GM23338 (cell line): ENCODE measurements around the gene RFX8. TPM values are rescaled to one million over a fixed set of nuclear protein-coding genes. Genes with fewer than 3 reads are reported as not detected.
A peak's percentile ranks its signal among the peaks of the same experiment; 100 is the strongest.

Experiments
- ATAC-seq: fragments of 200-7000 bp; cut with Tn5 transposase; 3 replicates; pipeline ENCODE4 v1.9.1; 2020
- DNase-seq: peaks from one replicate; pipeline ENCODE4 v3.0.0-alpha.2; 2015; ENCODE audit warnings: low spot score
- H2AFZ ChIP-seq: fragments of 200-600 bp; sonication (generic); 2 replicates; pipeline ENCODE4 v1.8.0; 2016; ENCODE audit warnings: antibody characterized with exemption, mild to moderate bottlenecking, moderate library complexity
- H3F3A ChIP-seq: fragments of 200-600 bp; sonication (generic); replicated peaks from 2 replicates; pipeline ENCODE4 v1.8.0; 2017; ENCODE audit warnings: antibody characterized with exemption, mixed run types, low read depth
- H3K27ac ChIP-seq: fragments of 200-600 bp; sonication (generic); 2 replicates; pipeline ENCODE4 v1.6.1; 2016; ENCODE audit warnings: low read depth
- H3K27me3 ChIP-seq: fragments of 200-600 bp; sonication (generic); 2 replicates; pipeline ENCODE4 v1.8.0; 2016; ENCODE audit warnings: mild to moderate bottlenecking, mixed run types, moderate library complexity; ENCODE audit not compliant: insufficient read depth
- H3K36me3 ChIP-seq: fragments of 200-600 bp; sonication (generic); 2 replicates; pipeline ENCODE4 v1.8.0; 2016; ENCODE audit warnings: mild to moderate bottlenecking; ENCODE audit not compliant: insufficient read depth
- H3K4me1 ChIP-seq: fragments of 200-600 bp; sonication (generic); 2 replicates; pipeline ENCODE4 v1.8.0; 2016; ENCODE audit warnings: mild to moderate bottlenecking, moderate library complexity; ENCODE audit not compliant: insufficient read depth
- H3K4me2 ChIP-seq: fragments of 200-600 bp; sonication (generic); 2 replicates; pipeline ENCODE4 v1.7.1; 2017; ENCODE audit warnings: mixed run types
- H3K4me3 ChIP-seq: fragments of 200-600 bp; sonication (generic); 2 replicates; pipeline ENCODE4 v1.6.1; 2016; ENCODE audit warnings: mixed run types
- H3K79me2 ChIP-seq: fragments of 200-600 bp; sonication (generic); replicated peaks from 2 replicates; pipeline ENCODE4 v1.8.0; 2017; ENCODE audit warnings: mild to moderate bottlenecking; ENCODE audit not compliant: insufficient read depth
- H3K9me2 ChIP-seq: fragments of 200-600 bp; sonication (generic); 2 replicates; pipeline ENCODE4 v1.8.0; 2017; ENCODE audit not compliant: insufficient read depth
- H4K20me1 ChIP-seq: fragments of 200-600 bp; sonication (generic); replicated peaks from 2 replicates; pipeline ENCODE4 v1.8.0; 2017; ENCODE audit warnings: mild to moderate bottlenecking; ENCODE audit not compliant: insufficient read depth
- H3K27ac Mint-ChIP-seq: 2 replicates; pipeline ENCODE4 v1.8.0; 2020; ENCODE audit warnings: inconsistent platforms, mild to moderate bottlenecking, moderate library complexity, mixed read lengths
- H3K27me3 Mint-ChIP-seq: 3 replicates; pipeline ENCODE4 v1.8.0; 2022; ENCODE audit warnings: low read depth, mild to moderate bottlenecking, moderate library complexity, mixed read lengths, inconsistent platforms; ENCODE audit not compliant: insufficient read depth, poor library complexity
- H3K36me3 Mint-ChIP-seq: 3 replicates; pipeline ENCODE4 v1.8.0; 2021; ENCODE audit warnings: low read depth, mild to moderate bottlenecking, inconsistent platforms, moderate library complexity, mixed read lengths
- H3K4me1 Mint-ChIP-seq: 3 replicates; pipeline ENCODE4 v1.8.0; 2020; ENCODE audit warnings: mild to moderate bottlenecking, inconsistent platforms, mixed read lengths
- H3K4me3 Mint-ChIP-seq: 3 replicates; pipeline ENCODE4 v1.8.0; 2021; ENCODE audit warnings: moderate library complexity, mild to moderate bottlenecking, inconsistent platforms, mixed read lengths
- H3K9me3 Mint-ChIP-seq: 3 replicates; pipeline ENCODE4 v1.8.0; 2020; ENCODE audit warnings: moderate library complexity, mild to moderate bottlenecking, inconsistent platforms, mixed read lengths
- CREB1 ChIP-seq: fragments of 250-450 bp; sonication (Bioruptor Pico); IDR thresholded peaks from 2 replicates; pipeline ENCODE4 v1.5.0; 2020; ENCODE audit warnings: low read depth, mild to moderate bottlenecking, moderate library complexity
- EZH2 ChIP-seq: fragments of 200-600 bp; sonication (generic); IDR thresholded peaks from one replicate; pipeline ENCODE4 v1.8.0; 2017; ENCODE audit warnings: antibody characterized with exemption, mild to moderate bottlenecking, low read depth; ENCODE audit not compliant: unreplicated experiment
- EZH2phosphoT487 ChIP-seq: fragments of 200-600 bp; sonication (generic); IDR thresholded peaks from one replicate; pipeline ENCODE4 v1.8.1; 2018; ENCODE audit warnings: antibody characterized with exemption; ENCODE audit not compliant: unreplicated experiment
- JUNB ChIP-seq: IDR thresholded peaks from one replicate; pipeline ENCODE4 v1.6.1; 2016; ENCODE audit warnings: antibody characterized with exemption; ENCODE audit not compliant: unreplicated experiment
- NANOG ChIP-seq: IDR thresholded peaks from 2 replicates; pipeline ENCODE4 v1.6.1; 2016; ENCODE audit warnings: antibody characterized with exemption, borderline replicate concordance
- POLR2AphosphoS5 ChIP-seq: IDR thresholded peaks from 2 replicates; pipeline ENCODE4 v1.6.1; 2016; ENCODE audit warnings: antibody characterized with exemption, low read depth
- STAT1 ChIP-seq: IDR thresholded peaks from one replicate; pipeline ENCODE4 v1.6.1; 2016; ENCODE audit warnings: antibody characterized with exemption; ENCODE audit not compliant: unreplicated experiment
- ZNF114 ChIP-seq: fragments of 250-450 bp; sonication (Bioruptor Pico); IDR thresholded peaks from 2 replicates; pipeline ENCODE4 v1.5.0; 2020; ENCODE audit warnings: mild to moderate bottlenecking, moderate library complexity
- ZNF331 ChIP-seq: fragments of 250-450 bp; sonication (Bioruptor Pico); IDR thresholded peaks from 2 replicates; pipeline ENCODE4 v1.5.0; 2020; ENCODE audit warnings: low read depth, mild to moderate bottlenecking, moderate library complexity
- polyA plus RNA-seq: library from polyadenylated mRNA; unstranded; fragments of >200 nt; fragmentation: Nextera tagmentation; extraction: Ambion mirVana; gene quantifications from 2 replicates; pipeline ENCODE4 v1.2.1, GENCODE V29; 2016
- total RNA-seq: library from RNA; depleted of rRNA; stranded (reverse); fragments of >200 nt; shearing (Covaris generic); gene quantifications from 2 replicates; pipeline ENCODE4 v1.2.3, GENCODE V29; 2014
- TF ChIP-seq, protein P1 (sequence below): IDR thresholded peaks from one replicate; pipeline ENCODE4 v1.6.1; 2018; ENCODE audit warnings: antibody characterized with exemption; ENCODE audit not compliant: unreplicated experiment
- TF ChIP-seq, protein P2 (sequence below): IDR thresholded peaks from 2 replicates; pipeline ENCODE4 v1.6.1; 2016; ENCODE audit warnings: antibody characterized with exemption
- TF ChIP-seq, protein P3 (sequence below), 2 experiments: fragments of 200-600 bp in 1 of 2; sonication (generic) in 1 of 2; conservative IDR thresholded peaks; 2 replicates each; pipeline versions ENCODE4 v1.5.1 to v1.6.1; 2016 to 2017; ENCODE audit warnings: antibody characterized with exemption in 2 of 2, low read depth in 2 of 2, mild to moderate bottlenecking in 2 of 2, moderate library complexity in 1 of 2
- TF ChIP-seq, protein P4 (sequence below): fragments of 250-450 bp; sonication (Bioruptor Pico); IDR thresholded peaks from 2 replicates; pipeline ENCODE4 v1.5.0; 2020; ENCODE audit warnings: mild to moderate bottlenecking, moderate library complexity

The RFX8 gene
- total and polyA plus RNA-seq, 2 experiments from 2014 or later: 0.65 to 1.5 TPM

DNA sequence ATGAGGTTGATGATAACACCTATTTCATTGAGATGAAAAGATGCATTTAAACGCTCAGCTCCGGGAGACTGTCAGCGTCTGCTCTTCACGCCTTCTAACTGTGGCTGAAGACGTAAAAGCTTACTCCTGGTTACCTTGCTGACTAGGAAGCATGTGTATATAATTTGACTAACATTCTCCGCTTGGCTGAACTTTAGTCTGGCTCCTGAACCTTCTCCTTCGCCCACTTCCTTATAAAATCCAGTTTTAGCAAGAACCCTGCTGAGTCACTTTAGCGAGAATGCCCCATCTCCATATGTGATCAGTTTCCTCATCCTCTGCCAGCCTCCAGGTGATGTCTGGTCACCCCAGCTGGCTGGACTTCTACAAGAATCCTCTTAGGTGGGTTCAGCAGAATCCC, 74.9 kb downstream of the RFX8 start:
- H3K36me3 Mint-ChIP-seq: no peaks in the 10 kb centered on the region
- 0 out of 2 replicates have a peak overlapping the region, but pooled peaks have one; percentile 10 for H3K27ac Mint-ChIP-seq

More for the DNA sequence above, 74.9 kb downstream of the RFX8 start:
- H3K9me2 ChIP-seq: no peaks in the 10 kb centered on the region
- Mint-ChIP-seq H3K9me3 (no peaks in the 10 kb centered on the region), H3K4me3 (no peak overlapping the region), H3K4me1 (peaks cover 16% of the 10 kb centered on the region), H3K27me3 (peaks cover 3% of the 10 kb centered on the region)
- H3K27me3 ChIP-seq: no peaks in the 10 kb centered on the region
- no peaks in the 10 kb centered on the region for H3F3A ChIP-seq
- no peaks in the 10 kb centered on the region for H3K4me1 ChIP-seq
- no peak overlapping the region for H3K4me2 ChIP-seq
- DNase-seq: no peak
- H4K20me1 ChIP-seq: no peaks in the 10 kb centered on the region
- H3K36me3 ChIP-seq: no peaks in the 10 kb centered on the region
- H2AFZ ChIP-seq: no peak overlapping the region
- ATAC-seq: no peak
- H3K27ac ChIP-seq: no peak overlapping the region
- no peaks in the 10 kb centered on the region for H3K79me2 ChIP-seq
- H3K4me3 ChIP-seq: no peak overlapping the region
- TF ChIP-seq ZNF114 (no peak), POLR2AphosphoS5 (no peak), EZH2 (no peak), EZH2phosphoT487 (no peak), CREB1 (CRISPR knock-in tag) (no peak), STAT1 (no peak), NANOG (no peak), ZNF331 (CRISPR knock-in tag) (no peak), JUNB (no peak)
- TF ChIP-seq, protein P1, sequence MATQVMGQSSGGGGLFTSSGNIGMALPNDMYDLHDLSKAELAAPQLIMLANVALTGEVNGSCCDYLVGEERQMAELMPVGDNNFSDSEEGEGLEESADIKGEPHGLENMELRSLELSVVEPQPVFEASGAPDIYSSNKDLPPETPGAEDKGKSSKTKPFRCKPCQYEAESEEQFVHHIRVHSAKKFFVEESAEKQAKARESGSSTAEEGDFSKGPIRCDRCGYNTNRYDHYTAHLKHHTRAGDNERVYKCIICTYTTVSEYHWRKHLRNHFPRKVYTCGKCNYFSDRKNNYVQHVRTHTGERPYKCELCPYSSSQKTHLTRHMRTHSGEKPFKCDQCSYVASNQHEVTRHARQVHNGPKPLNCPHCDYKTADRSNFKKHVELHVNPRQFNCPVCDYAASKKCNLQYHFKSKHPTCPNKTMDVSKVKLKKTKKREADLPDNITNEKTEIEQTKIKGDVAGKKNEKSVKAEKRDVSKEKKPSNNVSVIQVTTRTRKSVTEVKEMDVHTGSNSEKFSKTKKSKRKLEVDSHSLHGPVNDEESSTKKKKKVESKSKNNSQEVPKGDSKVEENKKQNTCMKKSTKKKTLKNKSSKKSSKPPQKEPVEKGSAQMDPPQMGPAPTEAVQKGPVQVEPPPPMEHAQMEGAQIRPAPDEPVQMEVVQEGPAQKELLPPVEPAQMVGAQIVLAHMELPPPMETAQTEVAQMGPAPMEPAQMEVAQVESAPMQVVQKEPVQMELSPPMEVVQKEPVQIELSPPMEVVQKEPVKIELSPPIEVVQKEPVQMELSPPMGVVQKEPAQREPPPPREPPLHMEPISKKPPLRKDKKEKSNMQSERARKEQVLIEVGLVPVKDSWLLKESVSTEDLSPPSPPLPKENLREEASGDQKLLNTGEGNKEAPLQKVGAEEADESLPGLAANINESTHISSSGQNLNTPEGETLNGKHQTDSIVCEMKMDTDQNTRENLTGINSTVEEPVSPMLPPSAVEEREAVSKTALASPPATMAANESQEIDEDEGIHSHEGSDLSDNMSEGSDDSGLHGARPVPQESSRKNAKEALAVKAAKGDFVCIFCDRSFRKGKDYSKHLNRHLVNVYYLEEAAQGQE: no peak
- TF ChIP-seq, protein P2, sequence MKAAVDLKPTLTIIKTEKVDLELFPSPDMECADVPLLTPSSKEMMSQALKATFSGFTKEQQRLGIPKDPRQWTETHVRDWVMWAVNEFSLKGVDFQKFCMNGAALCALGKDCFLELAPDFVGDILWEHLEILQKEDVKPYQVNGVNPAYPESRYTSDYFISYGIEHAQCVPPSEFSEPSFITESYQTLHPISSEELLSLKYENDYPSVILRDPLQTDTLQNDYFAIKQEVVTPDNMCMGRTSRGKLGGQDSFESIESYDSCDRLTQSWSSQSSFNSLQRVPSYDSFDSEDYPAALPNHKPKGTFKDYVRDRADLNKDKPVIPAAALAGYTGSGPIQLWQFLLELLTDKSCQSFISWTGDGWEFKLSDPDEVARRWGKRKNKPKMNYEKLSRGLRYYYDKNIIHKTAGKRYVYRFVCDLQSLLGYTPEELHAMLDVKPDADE: no peak
- TF ChIP-seq, protein P3, sequence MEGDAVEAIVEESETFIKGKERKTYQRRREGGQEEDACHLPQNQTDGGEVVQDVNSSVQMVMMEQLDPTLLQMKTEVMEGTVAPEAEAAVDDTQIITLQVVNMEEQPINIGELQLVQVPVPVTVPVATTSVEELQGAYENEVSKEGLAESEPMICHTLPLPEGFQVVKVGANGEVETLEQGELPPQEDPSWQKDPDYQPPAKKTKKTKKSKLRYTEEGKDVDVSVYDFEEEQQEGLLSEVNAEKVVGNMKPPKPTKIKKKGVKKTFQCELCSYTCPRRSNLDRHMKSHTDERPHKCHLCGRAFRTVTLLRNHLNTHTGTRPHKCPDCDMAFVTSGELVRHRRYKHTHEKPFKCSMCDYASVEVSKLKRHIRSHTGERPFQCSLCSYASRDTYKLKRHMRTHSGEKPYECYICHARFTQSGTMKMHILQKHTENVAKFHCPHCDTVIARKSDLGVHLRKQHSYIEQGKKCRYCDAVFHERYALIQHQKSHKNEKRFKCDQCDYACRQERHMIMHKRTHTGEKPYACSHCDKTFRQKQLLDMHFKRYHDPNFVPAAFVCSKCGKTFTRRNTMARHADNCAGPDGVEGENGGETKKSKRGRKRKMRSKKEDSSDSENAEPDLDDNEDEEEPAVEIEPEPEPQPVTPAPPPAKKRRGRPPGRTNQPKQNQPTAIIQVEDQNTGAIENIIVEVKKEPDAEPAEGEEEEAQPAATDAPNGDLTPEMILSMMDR (conservative IDR thresholded peaks at IDR 0.05; ENCODE audit: low read depth in 2 of 2): no peak
- TF ChIP-seq, protein P4, sequence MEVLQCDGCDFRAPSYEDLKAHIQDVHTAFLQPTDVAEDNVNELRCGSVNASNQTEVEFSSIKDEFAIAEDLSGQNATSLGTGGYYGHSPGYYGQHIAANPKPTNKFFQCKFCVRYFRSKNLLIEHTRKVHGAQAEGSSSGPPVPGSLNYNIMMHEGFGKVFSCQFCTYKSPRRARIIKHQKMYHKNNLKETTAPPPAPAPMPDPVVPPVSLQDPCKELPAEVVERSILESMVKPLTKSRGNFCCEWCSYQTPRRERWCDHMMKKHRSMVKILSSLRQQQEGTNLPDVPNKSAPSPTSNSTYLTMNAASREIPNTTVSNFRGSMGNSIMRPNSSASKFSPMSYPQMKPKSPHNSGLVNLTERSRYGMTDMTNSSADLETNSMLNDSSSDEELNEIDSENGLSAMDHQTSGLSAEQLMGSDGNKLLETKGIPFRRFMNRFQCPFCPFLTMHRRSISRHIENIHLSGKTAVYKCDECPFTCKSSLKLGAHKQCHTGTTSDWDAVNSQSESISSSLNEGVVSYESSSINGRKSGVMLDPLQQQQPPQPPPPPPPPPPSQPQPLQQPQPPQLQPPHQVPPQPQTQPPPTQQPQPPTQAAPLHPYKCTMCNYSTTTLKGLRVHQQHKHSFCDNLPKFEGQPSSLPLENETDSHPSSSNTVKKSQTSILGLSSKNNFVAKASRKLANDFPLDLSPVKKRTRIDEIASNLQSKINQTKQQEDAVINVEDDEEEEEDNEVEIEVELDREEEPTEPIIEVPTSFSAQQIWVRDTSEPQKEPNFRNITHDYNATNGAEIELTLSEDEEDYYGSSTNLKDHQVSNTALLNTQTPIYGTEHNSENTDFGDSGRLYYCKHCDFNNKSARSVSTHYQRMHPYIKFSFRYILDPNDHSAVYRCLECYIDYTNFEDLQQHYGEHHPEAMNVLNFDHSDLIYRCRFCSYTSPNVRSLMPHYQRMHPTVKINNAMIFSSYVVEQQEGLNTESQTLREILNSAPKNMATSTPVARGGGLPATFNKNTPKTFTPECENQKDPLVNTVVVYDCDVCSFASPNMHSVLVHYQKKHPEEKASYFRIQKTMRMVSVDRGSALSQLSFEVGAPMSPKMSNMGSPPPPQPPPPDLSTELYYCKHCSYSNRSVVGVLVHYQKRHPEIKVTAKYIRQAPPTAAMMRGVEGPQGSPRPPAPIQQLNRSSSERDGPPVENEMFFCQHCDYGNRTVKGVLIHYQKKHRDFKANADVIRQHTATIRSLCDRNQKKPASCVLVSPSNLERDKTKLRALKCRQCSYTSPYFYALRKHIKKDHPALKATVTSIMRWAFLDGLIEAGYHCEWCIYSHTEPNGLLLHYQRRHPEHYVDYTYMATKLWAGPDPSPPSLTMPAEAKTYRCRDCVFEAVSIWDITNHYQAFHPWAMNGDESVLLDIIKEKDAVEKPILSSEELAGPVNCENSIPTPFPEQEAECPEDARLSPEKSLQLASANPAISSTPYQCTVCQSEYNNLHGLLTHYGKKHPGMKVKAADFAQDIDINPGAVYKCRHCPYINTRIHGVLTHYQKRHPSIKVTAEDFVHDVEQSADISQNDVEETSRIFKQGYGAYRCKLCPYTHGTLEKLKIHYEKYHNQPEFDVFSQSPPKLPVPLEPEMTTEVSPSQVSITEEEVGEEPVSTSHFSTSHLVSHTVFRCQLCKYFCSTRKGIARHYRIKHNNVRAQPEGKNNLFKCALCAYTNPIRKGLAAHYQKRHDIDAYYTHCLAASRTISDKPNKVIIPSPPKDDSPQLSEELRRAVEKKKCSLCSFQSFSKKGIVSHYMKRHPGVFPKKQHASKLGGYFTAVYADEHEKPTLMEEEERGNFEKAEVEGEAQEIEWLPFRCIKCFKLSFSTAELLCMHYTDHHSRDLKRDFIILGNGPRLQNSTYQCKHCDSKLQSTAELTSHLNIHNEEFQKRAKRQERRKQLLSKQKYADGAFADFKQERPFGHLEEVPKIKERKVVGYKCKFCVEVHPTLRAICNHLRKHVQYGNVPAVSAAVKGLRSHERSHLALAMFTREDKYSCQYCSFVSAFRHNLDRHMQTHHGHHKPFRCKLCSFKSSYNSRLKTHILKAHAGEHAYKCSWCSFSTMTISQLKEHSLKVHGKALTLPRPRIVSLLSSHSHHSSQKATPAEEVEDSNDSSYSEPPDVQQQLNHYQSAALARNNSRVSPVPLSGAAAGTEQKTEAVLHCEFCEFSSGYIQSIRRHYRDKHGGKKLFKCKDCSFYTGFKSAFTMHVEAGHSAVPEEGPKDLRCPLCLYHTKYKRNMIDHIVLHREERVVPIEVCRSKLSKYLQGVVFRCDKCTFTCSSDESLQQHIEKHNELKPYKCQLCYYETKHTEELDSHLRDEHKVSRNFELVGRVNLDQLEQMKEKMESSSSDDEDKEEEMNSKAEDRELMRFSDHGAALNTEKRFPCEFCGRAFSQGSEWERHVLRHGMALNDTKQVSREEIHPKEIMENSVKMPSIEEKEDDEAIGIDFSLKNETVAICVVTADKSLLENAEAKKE (CRISPR knock-in tag): no peak
